ENCODE results near the gene PRKAR2B. TPM values are rescaled to one million over a fixed set of nuclear protein-coding genes. Genes with fewer than 3 reads are reported as not detected.

Gene PRKAR2B
- total and polyA plus RNA-seq, 5 donors: 32.3 to 57.8 (median 45.2) TPM

DNA sequence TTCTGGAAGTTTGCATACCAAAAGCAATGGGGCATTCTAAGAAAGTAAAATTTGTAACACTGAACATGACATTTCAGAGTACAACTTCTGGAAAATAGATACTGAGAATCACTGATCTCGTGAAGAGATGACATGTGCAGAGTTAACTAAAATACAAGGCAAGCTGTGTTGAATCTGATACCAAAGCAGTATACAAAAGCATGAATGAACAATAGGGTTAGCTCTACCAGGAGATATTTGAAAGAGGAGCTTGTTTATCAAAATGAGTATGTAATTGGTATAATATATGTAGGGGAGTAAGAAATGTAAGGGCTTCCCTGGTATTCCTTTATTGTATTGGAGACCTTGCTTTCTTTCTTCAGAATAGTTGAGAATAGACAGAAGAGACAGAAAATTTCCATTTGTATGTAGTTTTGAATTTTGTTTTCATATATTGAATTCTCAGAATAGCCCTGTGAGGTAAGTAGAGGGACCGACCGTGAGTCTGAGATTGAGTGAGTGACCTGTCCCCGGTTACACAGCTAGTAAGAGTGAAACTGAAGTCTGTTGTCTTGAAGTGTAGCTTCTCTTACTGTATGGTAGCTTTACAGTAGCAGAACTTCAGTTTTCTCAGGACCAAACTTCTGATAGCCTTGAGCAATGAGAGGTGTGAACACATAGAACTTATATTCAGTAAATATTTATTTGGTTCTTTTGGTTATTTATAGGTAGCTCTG is 129.3 kb downstream of the PRKAR2B start:
- DNase-seq (no peak), ATAC-seq (no peak)
- Histone ChIP-seq H3K27ac (ENCODE audit: low read length) (no peak overlapping the region), H3K4me1 (ENCODE audit: control insufficient read depth, insufficient read depth, low read length) (peaks cover 5% of the 10 kb centered on the region), H3K4me3 (ENCODE audit: low read length) (no peak overlapping the region), H3K9me3 (ENCODE audit: control insufficient read depth, low read length) (no peaks in the 10 kb centered on the region), H3K27me3 (ENCODE audit: control insufficient read depth, insufficient read depth) (no peaks in the 10 kb centered on the region)
- 39% methylated on average over 4 of the region's 4 CpGs for WGBS
- intact Hi-C loops (cut with DNase I): no loop called here

DNA sequence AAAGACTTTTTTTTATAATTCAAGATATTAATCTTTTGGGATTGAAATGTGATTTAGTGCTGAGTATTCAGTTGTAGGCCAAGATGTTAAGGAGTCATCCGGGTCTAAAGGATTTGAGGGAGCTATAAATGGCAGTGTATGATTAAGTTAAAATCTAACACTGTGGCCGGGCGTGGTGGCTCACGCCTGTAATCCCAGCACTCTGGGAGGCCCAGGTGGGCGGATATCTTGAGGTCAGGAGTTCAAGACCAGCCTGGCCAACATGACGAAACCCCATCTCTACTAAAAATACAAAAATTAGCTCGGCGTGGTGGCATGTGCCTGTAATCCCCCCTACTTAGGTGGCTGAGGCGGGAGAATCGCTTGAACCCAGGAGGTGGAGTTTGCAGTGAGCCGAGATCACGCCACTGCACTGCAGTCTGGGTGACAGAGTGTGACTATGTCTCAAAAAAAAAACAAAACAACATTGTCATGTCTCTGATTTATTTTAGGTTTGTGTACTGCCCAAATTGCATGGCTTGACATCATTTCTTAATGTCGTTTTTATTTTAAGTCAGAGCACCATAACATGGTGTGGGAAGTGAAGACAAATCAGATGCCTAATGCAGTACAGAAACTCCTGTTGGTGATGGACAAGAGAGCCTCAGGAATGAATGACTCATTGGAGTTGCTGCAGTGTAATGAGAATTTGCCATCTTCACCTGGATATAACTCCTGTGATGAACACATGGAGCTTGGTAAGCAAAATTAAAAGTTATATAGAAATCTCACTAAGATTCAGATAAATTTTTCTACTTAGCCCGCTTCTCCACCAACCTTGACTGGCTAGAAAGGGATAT is 135.0 kb downstream of the PRKAR2B start:
- no peak overlapping the region for H3K27ac ChIP-seq (ENCODE audit: low read length)
- ATAC-seq: peak in 1 of 2 donors; percentile 59
- no peaks in the 10 kb centered on the region for H3K9me3 ChIP-seq (ENCODE audit: control insufficient read depth, low read length)
- no peak for DNase-seq
- no peaks in the 10 kb centered on the region for H3K27me3 ChIP-seq (ENCODE audit: control insufficient read depth, insufficient read depth)
- peaks cover 5% of the 10 kb centered on the region for H3K4me1 ChIP-seq (ENCODE audit: control insufficient read depth, insufficient read depth, low read length)
- intact Hi-C loops (cut with DNase I): no loop called here
- WGBS: 84% methylated on average over 14 of the region's 14 CpGs
- H3K4me3 ChIP-seq (ENCODE audit: low read length): no peak overlapping the region

DNA sequence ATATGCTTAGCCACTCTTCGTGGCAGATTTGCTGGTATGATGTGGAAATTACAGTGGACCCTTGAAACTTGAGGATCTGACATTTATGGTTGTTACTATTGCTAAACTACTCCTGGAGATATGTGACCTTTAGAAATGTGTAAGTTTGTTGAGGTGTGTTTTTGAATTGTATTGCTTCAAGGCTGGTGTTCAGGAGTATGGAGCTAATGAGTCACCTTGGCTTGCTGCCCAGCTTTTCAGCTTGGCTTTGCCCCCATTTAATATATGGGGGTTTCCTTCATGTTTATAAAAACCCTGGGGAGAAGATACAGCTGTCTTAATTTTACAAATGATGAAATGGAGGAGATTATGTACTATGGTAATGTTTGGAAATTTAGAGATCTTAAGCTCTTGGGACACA is 135.9 kb downstream of the PRKAR2B start:
- intact Hi-C loops (cut with DNase I): no loop called here
- Histone ChIP-seq H3K27me3 (ENCODE audit: control insufficient read depth, insufficient read depth) (no peaks in the 10 kb centered on the region), H3K4me3 (ENCODE audit: low read length) (no peak overlapping the region), H3K9me3 (ENCODE audit: control insufficient read depth, low read length) (no peaks in the 10 kb centered on the region), H3K27ac (ENCODE audit: low read length) (no peak overlapping the region), H3K4me1 (ENCODE audit: control insufficient read depth, insufficient read depth, low read length) (peaks cover 5% of the 10 kb centered on the region)
- DNase-seq (peak in 2 of 3 donors; percentile 35 to 65), ATAC-seq (peak in 1 of 2 donors; percentile 61)
- WGBS: 46% methylated on average over 1 of the region's 1 CpG

DNA sequence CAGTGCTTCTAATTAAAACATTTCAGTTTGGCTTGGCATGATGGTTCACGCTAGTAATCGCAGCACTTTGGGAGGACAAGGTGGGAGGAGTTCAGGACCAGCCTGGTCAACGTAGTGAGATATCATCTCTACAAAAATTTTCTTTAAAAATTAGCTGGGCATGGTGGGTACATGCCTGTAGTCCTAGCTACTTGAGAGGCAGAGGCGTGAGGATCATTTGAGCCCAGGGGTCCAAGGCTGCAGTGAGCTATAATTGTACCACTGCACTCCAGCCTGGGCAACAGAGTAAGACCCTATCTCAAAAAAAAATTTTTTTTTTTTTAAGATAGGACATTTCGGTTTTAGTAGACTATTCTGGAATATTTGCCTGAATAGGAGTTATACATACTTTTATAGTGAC is 136.7 kb downstream of the PRKAR2B start:
- DNase-seq (no peak), ATAC-seq (no peak)
- Histone ChIP-seq H3K4me3 (ENCODE audit: low read length) (no peak overlapping the region), H3K27me3 (ENCODE audit: control insufficient read depth, insufficient read depth) (no peaks in the 10 kb centered on the region), H3K27ac (ENCODE audit: low read length) (no peak overlapping the region), H3K4me1 (ENCODE audit: control insufficient read depth, insufficient read depth, low read length) (peaks cover 5% of the 10 kb centered on the region), H3K9me3 (ENCODE audit: control insufficient read depth, low read length) (no peaks in the 10 kb centered on the region)
- intact Hi-C loops (cut with DNase I): no loop called here
- 88% methylated on average over 5 of the region's 5 CpGs for WGBS

DNA sequence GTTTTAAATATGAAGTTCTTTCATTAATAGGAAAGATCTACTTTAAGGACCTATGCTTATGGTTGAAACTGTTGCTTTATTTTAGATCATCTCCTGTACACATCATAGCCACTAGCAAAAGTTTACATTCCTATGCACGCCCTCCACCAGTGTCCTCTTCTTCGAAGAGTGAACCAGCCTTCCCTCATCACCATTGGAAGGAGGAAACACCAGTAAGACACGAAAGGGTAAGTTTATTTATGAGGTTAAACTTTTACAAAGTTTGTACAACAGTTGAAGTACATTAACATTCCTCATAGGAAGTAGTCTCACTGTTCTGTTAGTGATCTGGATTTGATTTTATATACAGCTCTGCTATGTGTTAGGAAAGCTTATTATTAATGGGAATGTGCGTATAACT is 141.2 kb downstream of the PRKAR2B start:
- no peak overlapping the region for H3K27ac ChIP-seq (ENCODE audit: low read length)
- peaks cover 3% of the 10 kb centered on the region for H3K4me1 ChIP-seq (ENCODE audit: control insufficient read depth, insufficient read depth, low read length)
- no peaks in the 10 kb centered on the region for H3K27me3 ChIP-seq (ENCODE audit: control insufficient read depth, insufficient read depth)
- intact Hi-C loops (cut with DNase I): no loop called here
- H3K9me3 ChIP-seq (ENCODE audit: control insufficient read depth, low read length): no peaks in the 10 kb centered on the region
- ATAC-seq (no peak), DNase-seq (no peak)
- WGBS: 88% methylated on average over 4 of the region's 4 CpGs
- no peak overlapping the region for H3K4me3 ChIP-seq (ENCODE audit: low read length)

DNA sequence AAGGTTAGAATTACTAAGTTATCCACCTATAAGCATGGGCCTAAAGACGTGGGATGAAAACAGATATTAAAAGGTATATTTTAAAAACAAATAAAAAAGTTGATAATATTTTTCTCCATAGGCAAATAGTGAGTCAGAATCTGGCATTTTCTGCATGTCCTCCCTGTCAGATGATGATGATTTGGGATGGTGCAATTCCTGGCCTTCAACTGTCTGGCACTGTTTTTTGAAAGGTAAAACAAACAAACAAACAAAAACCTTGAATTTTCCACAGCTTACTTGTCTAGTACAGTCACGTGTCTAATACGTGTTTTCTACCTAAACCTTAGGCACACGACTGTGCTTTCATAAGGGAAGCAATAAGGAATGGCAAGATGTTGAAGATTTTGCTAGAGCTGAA is 141.7 kb downstream of the PRKAR2B start:
- no peak overlapping the region for H3K27ac ChIP-seq (ENCODE audit: low read length)
- no peak for ATAC-seq
- intact Hi-C loops (cut with DNase I): no loop called here
- WGBS: 95% methylated on average over 4 of the region's 4 CpGs
- H3K4me3 ChIP-seq (ENCODE audit: low read length): no peak overlapping the region
- H3K27me3 ChIP-seq (ENCODE audit: control insufficient read depth, insufficient read depth): no peaks in the 10 kb centered on the region
- peaks cover 1% of the 10 kb centered on the region for H3K4me1 ChIP-seq (ENCODE audit: control insufficient read depth, insufficient read depth, low read length)
- H3K9me3 ChIP-seq (ENCODE audit: control insufficient read depth, low read length): no peaks in the 10 kb centered on the region
- DNase-seq: no peak

DNA sequence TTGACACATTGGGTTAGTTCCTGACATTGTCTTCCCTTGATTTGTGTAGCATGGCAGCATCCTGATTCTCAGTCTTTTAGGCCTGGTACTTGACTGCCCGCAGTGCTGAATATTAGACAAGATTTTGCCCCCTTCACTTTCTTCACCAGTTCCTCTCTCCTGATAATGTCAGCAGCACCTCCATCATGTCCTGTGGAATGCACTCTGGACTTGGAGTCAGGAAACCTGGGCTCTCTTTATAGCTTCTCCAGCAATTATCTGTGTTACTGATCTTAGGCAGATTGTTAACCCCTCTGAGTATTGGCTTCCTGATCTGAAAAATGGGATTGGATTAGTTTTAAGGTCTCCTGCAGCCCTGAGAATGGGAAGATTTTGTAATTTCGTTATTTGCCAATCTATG is 143.3 kb downstream of the PRKAR2B start:
- no peaks in the 10 kb centered on the region for H3K9me3 ChIP-seq (ENCODE audit: control insufficient read depth, low read length)
- no peak overlapping the region for H3K4me3 ChIP-seq (ENCODE audit: low read length)
- intact Hi-C loops (cut with DNase I): no loop called here
- H3K27me3 ChIP-seq (ENCODE audit: control insufficient read depth, insufficient read depth): no peaks in the 10 kb centered on the region
- peak overlapping the region; percentile 52 for H3K27ac ChIP-seq (ENCODE audit: low read length)
- 78% methylated on average over 2 of the region's 2 CpGs for WGBS
- H3K4me1 ChIP-seq (ENCODE audit: control insufficient read depth, insufficient read depth, low read length): peaks cover 1% of the 10 kb centered on the region
- DNase-seq: no peak
- no peak for ATAC-seq

DNA sequence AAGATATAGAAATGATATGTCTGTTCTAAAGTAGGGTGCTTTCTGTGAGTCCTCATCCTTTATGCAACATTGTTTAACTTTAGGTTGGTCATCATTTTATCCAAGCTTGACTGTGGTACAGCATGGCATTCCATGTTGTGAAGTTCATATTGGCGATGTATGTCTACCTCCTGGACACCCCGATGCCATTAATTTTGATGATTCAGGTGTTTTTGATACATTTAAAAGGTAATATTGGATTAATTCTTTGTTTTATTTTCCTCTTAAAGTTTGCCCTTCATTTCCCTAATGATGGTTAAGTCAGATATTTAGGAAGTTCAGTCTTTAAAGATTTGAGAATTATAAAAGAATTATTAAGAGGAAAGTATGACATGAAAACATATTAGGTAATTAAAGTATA is 145.6 kb downstream of the PRKAR2B start:
- Histone ChIP-seq H3K4me3 (ENCODE audit: low read length) (no peak overlapping the region), H3K27ac (ENCODE audit: low read length) (no peak overlapping the region), H3K9me3 (ENCODE audit: control insufficient read depth, low read length) (no peaks in the 10 kb centered on the region), H3K27me3 (ENCODE audit: control insufficient read depth, insufficient read depth) (no peaks in the 10 kb centered on the region), H3K4me1 (ENCODE audit: control insufficient read depth, insufficient read depth, low read length) (peaks cover 1% of the 10 kb centered on the region)
- ATAC-seq: no peak
- intact Hi-C loops (cut with DNase I): no loop called here
- no peak for DNase-seq
- 96% methylated on average over 2 of the region's 2 CpGs for WGBS

DNA sequence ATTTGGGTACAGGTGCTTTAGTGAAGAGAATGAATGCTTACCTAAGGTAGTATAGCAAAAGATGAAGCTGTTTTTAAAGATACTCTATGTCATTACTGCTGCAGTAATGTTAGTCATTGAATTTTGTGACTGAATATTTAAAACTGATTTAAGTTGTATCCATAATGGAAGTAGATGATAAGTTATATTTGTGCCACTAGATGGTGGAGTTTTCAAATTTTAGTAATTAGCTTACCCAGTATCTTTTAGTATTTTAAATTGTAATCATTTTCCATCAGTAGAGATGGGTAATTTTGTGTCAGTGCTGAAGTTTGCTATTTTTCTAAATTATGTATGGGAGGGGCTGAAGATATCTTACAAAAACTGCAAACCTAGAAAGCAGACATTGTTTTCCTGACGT is 149.5 kb downstream of the PRKAR2B start:
- Histone ChIP-seq H3K27me3 (ENCODE audit: control insufficient read depth, insufficient read depth) (no peaks in the 10 kb centered on the region), H3K4me1 (ENCODE audit: control insufficient read depth, insufficient read depth, low read length) (no peaks in the 10 kb centered on the region), H3K4me3 (ENCODE audit: low read length) (no peak overlapping the region), H3K27ac (ENCODE audit: low read length) (no peak overlapping the region), H3K9me3 (ENCODE audit: control insufficient read depth, low read length) (no peaks in the 10 kb centered on the region)
- 40% methylated on average over 1 of the region's 1 CpG for WGBS
- intact Hi-C loops (cut with DNase I): no loop called here
- no peak for ATAC-seq
- DNase-seq: no peak

DNA sequence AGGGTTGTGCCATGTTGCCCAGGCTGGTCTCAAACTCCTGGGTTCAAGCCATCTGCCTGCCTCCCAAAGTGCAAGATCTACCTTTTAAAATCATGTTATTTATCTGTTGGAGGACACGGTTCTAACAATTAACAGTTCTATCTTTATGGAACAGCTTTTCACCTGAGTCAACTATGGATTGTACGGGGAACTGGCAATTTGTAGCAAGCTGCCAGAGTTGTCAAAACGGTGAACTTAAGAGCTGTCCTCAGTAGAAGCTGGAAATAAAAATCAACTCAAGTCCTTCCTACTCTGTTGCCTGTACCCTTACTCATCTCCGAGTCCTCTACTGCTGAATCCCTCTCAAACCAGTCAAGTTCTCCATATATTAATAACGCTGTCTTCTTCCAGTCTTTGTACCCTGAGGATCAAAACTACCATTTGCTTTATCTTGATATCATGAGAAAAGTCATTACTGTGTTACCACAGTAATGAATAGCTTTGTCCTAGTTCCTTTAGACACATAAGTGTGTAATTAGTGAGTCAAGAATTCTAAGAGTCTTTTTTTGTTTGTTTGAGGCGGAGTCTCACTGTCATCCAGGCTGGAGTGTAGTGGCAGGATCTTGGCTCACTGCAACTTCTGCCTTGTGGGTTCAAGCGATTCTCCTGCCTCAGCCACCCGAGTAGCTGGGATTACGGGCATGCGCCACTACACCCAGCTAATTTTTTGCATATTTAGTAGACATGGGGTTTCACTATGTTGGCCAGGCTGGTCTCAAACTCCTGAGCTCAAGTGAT is 152.5 kb downstream of the PRKAR2B start:
- Histone ChIP-seq H3K4me3 (ENCODE audit: low read length) (no peak overlapping the region), H3K9me3 (ENCODE audit: control insufficient read depth, low read length) (no peaks in the 10 kb centered on the region), H3K27me3 (ENCODE audit: control insufficient read depth, insufficient read depth) (no peaks in the 10 kb centered on the region), H3K27ac (ENCODE audit: low read length) (no peak overlapping the region), H3K4me1 (ENCODE audit: control insufficient read depth, insufficient read depth, low read length) (no peaks in the 10 kb centered on the region)
- intact Hi-C loops (cut with DNase I): no loop called here
- no peak for DNase-seq
- 92% methylated on average over 10 of the region's 10 CpGs for WGBS
- ATAC-seq: no peak
